Cardiac muscle cell (in vitro differentiated cells and primary cell): ENCODE results near the gene NACC1. TPM values are rescaled to one million over a fixed set of nuclear protein-coding genes. Genes with fewer than 3 reads are reported as not detected.

ENCODE experiments used
- DNase-seq, 2 donors: peaks; one replicate each; pipeline versions ENCODE4 v3.0.0 to v3.0.0-alpha.2; 2010 to 2017; ENCODE audit warnings: low read depth in 1 of 2, low spot score in 1 of 2
- H3K27ac ChIP-seq: fragments of 200-600 bp; sonication (generic); 2 replicates; pipeline ENCODE4 v1.5.1; 2016
- H3K27me3 ChIP-seq: fragments of 200-600 bp; sonication (generic); 2 replicates; pipeline ENCODE4 v1.6.0; 2016; ENCODE audit warnings: control low read depth
- H3K36me3 ChIP-seq: fragments of 200-600 bp; sonication (generic); 2 replicates; pipeline ENCODE4 v1.5.1; 2016; ENCODE audit warnings: control low read depth
- H3K4me1 ChIP-seq: fragments of 200-600 bp; sonication (generic); 2 replicates; pipeline ENCODE4 v1.8.1; 2017; ENCODE audit warnings: low read depth, mild to moderate bottlenecking, mixed run types
- H3K4me3 ChIP-seq: fragments of 200-600 bp; sonication (generic); 2 replicates; pipeline ENCODE4 v1.5.1; 2016; ENCODE audit warnings: mild to moderate bottlenecking
- H3K9me3 ChIP-seq: fragments of 200-600 bp; sonication (generic); 2 replicates; pipeline ENCODE4 v1.5.1; 2017; ENCODE audit warnings: low read depth, mild to moderate bottlenecking, control low read depth
- CTCF ChIP-seq: IDR thresholded peaks from 2 replicates; pipeline ENCODE4 v1.5.1; 2012; ENCODE audit warnings: low read depth, mild to moderate bottlenecking, low read length
- polyA plus RNA-seq: library from polyadenylated mRNA; unstranded; fragments of >200 nt; fragmentation: Nextera tagmentation; extraction: Ambion mirVana; gene quantifications from 2 replicates; pipeline ENCODE4 v1.2.1, GENCODE V29; 2016
- total RNA-seq: library from RNA; depleted of rRNA; stranded (reverse); fragments of >200 nt; gene quantifications from 2 replicates; pipeline ENCODE4 v1.2.3, GENCODE V29; 2016

Gene NACC1
- total and polyA plus RNA-seq, 2 experiments from 2014 or later: 13.3 to 75.1 TPM

GRCh38 chr19:13134626-13135025 lies 16.6 kb downstream of the NACC1 start:
- no peaks in the 10 kb centered on the region for H3K9me3 ChIP-seq
- TF ChIP-seq CTCF: no peak
- peaks cover 26% of the 10 kb centered on the region for H3K36me3 ChIP-seq
- H3K4me1 ChIP-seq: no peaks in the 10 kb centered on the region
- no peak for DNase-seq
- H3K4me3 ChIP-seq: no peak overlapping the region
- no peaks in the 10 kb centered on the region for H3K27me3 ChIP-seq
- no peak overlapping the region for H3K27ac ChIP-seq

GRCh38 chr19:13135068-13136062 lies 17.3 kb downstream of the NACC1 start:
- no peak for DNase-seq
- H3K27ac ChIP-seq: no peak overlapping the region

GRCh38 chr19:13137290-13137794 lies 19.3 kb downstream of the NACC1 start:
- Histone ChIP-seq H3K9me3 (no peaks in the 10 kb centered on the region), H3K36me3 (peaks cover 26% of the 10 kb centered on the region), H3K27me3 (no peaks in the 10 kb centered on the region), H3K27ac (no peak overlapping the region), H3K4me3 (no peak overlapping the region), H3K4me1 (no peaks in the 10 kb centered on the region)
- no peak for TF ChIP-seq CTCF
- DNase-seq: no peak

More at GRCh38 chr19:13135068-13136062, 17.3 kb downstream of the NACC1 start:
- no peak overlapping the region for H3K4me3 ChIP-seq
- no peaks in the 10 kb centered on the region for H3K4me1 ChIP-seq
- no peaks in the 10 kb centered on the region for H3K27me3 ChIP-seq
- H3K36me3 ChIP-seq: peaks cover 26% of the 10 kb centered on the region
- TF ChIP-seq CTCF: no peak
- H3K9me3 ChIP-seq: no peaks in the 10 kb centered on the region

GRCh38 chr19:13138171-13138915 lies 20.3 kb downstream of the NACC1 start:
- Histone ChIP-seq H3K4me1 (no peaks in the 10 kb centered on the region), H3K27ac (no peak overlapping the region), H3K36me3 (peaks cover 26% of the 10 kb centered on the region), H3K9me3 (no peaks in the 10 kb centered on the region), H3K27me3 (no peaks in the 10 kb centered on the region), H3K4me3 (no peak overlapping the region)
- DNase-seq: no peak
- TF ChIP-seq CTCF: no peak

GRCh38 chr19:13138916-13139198 lies 20.8 kb downstream of the NACC1 start:
- H3K4me1 ChIP-seq: no peaks in the 10 kb centered on the region
- H3K36me3 ChIP-seq: peaks cover 26% of the 10 kb centered on the region
- H3K27me3 ChIP-seq: no peaks in the 10 kb centered on the region
- no peak for DNase-seq
- H3K27ac ChIP-seq: no peak overlapping the region
- TF ChIP-seq CTCF: no peak
- no peak overlapping the region for H3K4me3 ChIP-seq
- H3K9me3 ChIP-seq: no peaks in the 10 kb centered on the region
